ENCODE results near the gene SORT1.
"Not testable (repeated sequence)": the region's sequence is repeated elsewhere in the genome, so short reads cannot be mapped to it uniquely, and the experiment has no call there.

The SORT1 gene

GRCh38 chr1:109397581-109398342 is at the start of gene SORT1:
TSS of gene SORT1 (minus strand) at chr1:109397918. CDS start at chr1:109397892, 26 bp downstream.
- DNase-seq: peak; percentile 57

GRCh38 chr1:109445949-109446695 is 48.4 kb upstream of the SORT1 start:
- not testable (repeated sequence) for DNase-seq

- DNase-seq: no peak
Measured at GRCh38 chr1:109444346-109444745, 46.6 kb upstream of the SORT1 start.

- no peak for DNase-seq
Measured at GRCh38 chr1:109443476-109443875, 45.8 kb upstream of the SORT1 start.

GRCh38 chr1:109441069-109441468 is 43.4 kb upstream of the SORT1 start:
- DNase-seq: no peak

GRCh38 chr1:109438798-109439297 is 41.1 kb upstream of the SORT1 start:
- DNase-seq: peak; percentile 11

GRCh38 chr1:109434484-109434883 is 36.8 kb upstream of the SORT1 start:
- DNase-seq: no peak

GRCh38 chr1:109433322-109433721 is 35.6 kb upstream of the SORT1 start:
- DNase-seq: no peak

- no peak for DNase-seq
Measured at GRCh38 chr1:109432336-109432735, 34.6 kb upstream of the SORT1 start.

- peak; percentile 53 for DNase-seq
Measured at GRCh38 chr1:109427171-109427467, 29.4 kb upstream of the SORT1 start.

- DNase-seq: peak; percentile 99
Measured at GRCh38 chr1:109426281-109427170, 28.8 kb upstream of the SORT1 start, which contains the start of gene PSMA5. TSS of gene PSMA5 (minus strand) at chr1:109426448. CDS start at chr1:109426330, 118 bp downstream.

- peak; percentile 88 for DNase-seq
Measured at GRCh38 chr1:109425391-109426280, 27.9 kb upstream of the SORT1 start.

GRCh38 chr1:109423498-109423897 is 25.8 kb upstream of the SORT1 start:
- no peak for DNase-seq

GRCh38 chr1:109412551-109412950 is 14.8 kb upstream of the SORT1 start:
- DNase-seq: no peak

GRCh38 chr1:109404838-109405237 is 7.1 kb upstream of the SORT1 start:
- DNase-seq: peak; percentile 13

GRCh38 chr1:109402025-109402424 is 4.3 kb upstream of the SORT1 start:
- DNase-seq: no peak

GRCh38 chr1:109400035-109400655 is 2.4 kb upstream of the SORT1 start:
- DNase-seq: no peak

GRCh38 chr1:109399326-109399957 is 1.7 kb upstream of the SORT1 start:
- peak; percentile 88 for DNase-seq

GRCh38 chr1:109398343-109399225 is 866 bp upstream of the SORT1 start:
- peak; percentile 25 for DNase-seq

Measured in OCI-M1 (cell line).